Thoracic aorta (tissue), 2 donors: ENCODE measurements around the gene NTNG2. TPM values are rescaled to one million over a fixed set of nuclear protein-coding genes. Genes with fewer than 3 reads are reported as not detected.

Source experiments
- ATAC-seq: fragments of 150-250 bp; one replicate; pipeline ENCODE4 v1.8.0; 2017; ENCODE audit warnings: low read depth; ENCODE audit not compliant: insufficient number of reproducible peaks, low FRiP score
- DNase-seq: peaks from one replicate; pipeline ENCODE4 v3.0.0-alpha.2; 2020; ENCODE audit warnings: low spot score
- H3K27ac ChIP-seq, 2 donors: fragments of 200-600 bp; sonication (generic); 1 replicate in 1 of 2; 2 replicates in 1 of 2; pipeline ENCODE4 v1.5.1; 2016; ENCODE audit warnings: mild to moderate bottlenecking in 2 of 2, moderate library complexity in 2 of 2
- H3K27me3 ChIP-seq: fragments of 200-600 bp; sonication (generic); replicated peaks from 2 replicates; pipeline ENCODE4 v1.6.0; 2016; ENCODE audit warnings: mild to moderate bottlenecking; ENCODE audit not compliant: insufficient read depth
- H3K36me3 ChIP-seq: fragments of 200-600 bp; sonication (generic); one replicate; pipeline ENCODE4 v1.5.1; 2016
- H3K4me1 ChIP-seq, 2 donors: fragments of 200-600 bp; sonication (generic); 1 replicate in 1 of 2; 2 replicates in 1 of 2; pipeline versions ENCODE4 v1.5.1 to v1.6.0; 2016; ENCODE audit warnings: low read depth in 2 of 2, mild to moderate bottlenecking in 1 of 2; ENCODE audit not compliant: control insufficient read depth in 1 of 2
- H3K4me3 ChIP-seq: fragments of 200-600 bp; sonication (generic); 2 replicates; pipeline ENCODE4 v1.5.1; 2016; ENCODE audit warnings: mild to moderate bottlenecking
- H3K9me3 ChIP-seq: fragments of 200-600 bp; sonication (generic); 2 replicates; pipeline ENCODE4 v1.5.1; 2016
- CTCF ChIP-seq: fragments of 200-600 bp; sonication (generic); IDR thresholded peaks from one replicate; pipeline ENCODE4 v1.5.1; 2019; ENCODE audit warnings: antibody characterized with exemption
- total RNA-seq, 2 donors: library from RNA; depleted of rRNA; stranded (reverse); fragments of >200 nt; gene quantifications; one replicate each; pipeline versions ENCODE4 v1.1.0 to v1.2.3, GENCODE V29; 2016

NTNG2 gene
- total RNA-seq, 2 donors from 2014 or later = 1.2 to 2.0 TPM

DNA sequence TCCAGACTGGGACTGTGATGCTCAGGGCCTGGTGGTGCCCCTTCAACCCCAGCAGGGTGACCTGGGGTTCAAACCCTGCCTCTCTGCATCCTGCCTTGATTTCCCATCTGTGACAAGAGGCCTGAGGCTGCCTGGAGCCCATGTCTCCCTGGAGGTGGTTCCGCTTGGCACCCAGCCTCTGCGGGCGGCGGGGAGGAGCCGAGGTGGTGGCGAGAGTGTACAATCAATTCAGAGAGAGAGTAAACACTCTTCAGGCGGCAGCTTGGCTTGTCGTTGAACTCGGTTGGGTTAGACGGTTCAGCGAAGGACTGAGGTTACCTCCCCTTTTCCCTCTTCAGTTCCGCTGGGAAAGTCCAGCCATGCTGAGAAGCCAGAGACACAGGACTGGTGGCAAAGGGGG is 39.3 kb downstream of the NTNG2 start:
- ATAC-seq (no peak), DNase-seq (no peak)
- H3K4me3 ChIP-seq = no peak overlapping the region
- no peaks in the 10 kb centered on the region for H3K4me1 ChIP-seq
- no peaks in the 10 kb centered on the region for H3K9me3 ChIP-seq
- H3K27me3 ChIP-seq = no peaks in the 10 kb centered on the region
- H3K27ac ChIP-seq = no peak overlapping the region
- H3K36me3 ChIP-seq = no peaks in the 10 kb centered on the region
- no peak for TF ChIP-seq CTCF

GRCh38 chr9:132201780-132202703 is 40.2 kb downstream of the NTNG2 start:
- TF ChIP-seq CTCF = no peak
- no peaks in the 10 kb centered on the region for H3K27me3 ChIP-seq
- H3K9me3 ChIP-seq = no peaks in the 10 kb centered on the region
- ATAC-seq (no peak), DNase-seq (no peak)
- no peaks in the 10 kb centered on the region for H3K4me1 ChIP-seq
- no peaks in the 10 kb centered on the region for H3K36me3 ChIP-seq
- H3K27ac ChIP-seq = no peak overlapping the region
- no peak overlapping the region for H3K4me3 ChIP-seq

- no peaks in the 10 kb centered on the region for H3K27me3 ChIP-seq
- H3K9me3 ChIP-seq = no peaks in the 10 kb centered on the region
- no peak for TF ChIP-seq CTCF
- no peaks in the 10 kb centered on the region for H3K36me3 ChIP-seq
- DNase-seq (no peak), ATAC-seq (no peak)
- no peaks in the 10 kb centered on the region for H3K4me1 ChIP-seq
- no peak overlapping the region for H3K4me3 ChIP-seq
- H3K27ac ChIP-seq = no peak overlapping the region
Measured at GRCh38 chr9:132204883-132205282, 43.0 kb downstream of the NTNG2 start.

- no peak for ATAC-seq
- Histone ChIP-seq H3K27ac (no peak overlapping the region), H3K27me3 (no peaks in the 10 kb centered on the region), H3K4me1 (no peaks in the 10 kb centered on the region), H3K36me3 (no peaks in the 10 kb centered on the region), H3K9me3 (no peaks in the 10 kb centered on the region), H3K4me3 (no peak overlapping the region)
- DNase-seq = no peak
- no peak for TF ChIP-seq CTCF
Measured at GRCh38 chr9:132207215-132207614, 45.4 kb downstream of the NTNG2 start.

GRCh38 chr9:132207839-132208615 is 46.2 kb downstream of the NTNG2 start:
- no peak for TF ChIP-seq CTCF
- Histone ChIP-seq H3K9me3 (no peaks in the 10 kb centered on the region), H3K36me3 (no peaks in the 10 kb centered on the region), H3K27ac (no peak overlapping the region), H3K4me3 (no peak overlapping the region), H3K4me1 (no peaks in the 10 kb centered on the region), H3K27me3 (no peaks in the 10 kb centered on the region)
- ATAC-seq (no peak), DNase-seq (no peak)
